Measurements from ENCODE around the gene FTCD. TPM values are rescaled to one million over a fixed set of nuclear protein-coding genes. Genes with fewer than 3 reads are reported as not detected.
A peak's percentile ranks its signal among the peaks of the same experiment; 100 is the strongest.

The FTCD gene
- total RNA-seq, 1 experiment from 2014 or later = 0.40 TPM

- ChIA-PET POLR2A (ENCODE audit: unreplicated experiment) (no interaction called here), CTCF (no interaction called here)
- Histone ChIP-seq H3K4me1 (ENCODE audit: insufficient read depth, low read length) (peaks cover 20% of the 10 kb centered on the region), H3K79me2 (ENCODE audit: low read length) (peaks cover 74% of the 10 kb centered on the region), H3K4me2 (ENCODE audit: low read length) (peak overlapping the region; percentile 83), H3F3A (ENCODE audit: low read length, unreplicated experiment) (no peaks in the 10 kb centered on the region), H3K9me2 (replicated peaks; ENCODE audit: low read length) (no peaks in the 10 kb centered on the region), H3K9ac (ENCODE audit: low read length) (peak overlapping the region; percentile 95), H3K27me3 (ENCODE audit: low read length) (no peaks in the 10 kb centered on the region), H4K20me1 (ENCODE audit: low read length) (peaks cover 36% of the 10 kb centered on the region), H3K36me3 (ENCODE audit: low read depth, low read length) (peaks cover 51% of the 10 kb centered on the region), H2AFZ (ENCODE audit: low read length) (no peak overlapping the region), H3K27ac (ENCODE audit: low read length) (peak overlapping the region; percentile 70), H3K9me3 (ENCODE audit: low read length) (peaks cover 10% of the 10 kb centered on the region; the same call in 1 of the 2 replicates), H3K4me3 (ENCODE audit: low read length) (peak overlapping the region; percentile 86)
- BruUV-seq (replicated peaks) = no TSS peak
- intact Hi-C loops (cut with micrococcal nuclease) = loop anchor here (2.0 kb wide), 1 partner anchor 122 kb away; no protein-coding TSS in a partner anchor
- ATAC-seq = no peak
- no peak for DNase-seq
- no peak for TF ChIP-seq EZH2phosphoT487 (IDR thresholded peaks at IDR 0.05; ENCODE audit: borderline replicate concordance, low read length)
- TF ChIP-seq EZH2 (IDR thresholded peaks at IDR 0.05; ENCODE audit: low read length, unreplicated experiment) = no peak
- TF ChIP-seq, protein P1, sequence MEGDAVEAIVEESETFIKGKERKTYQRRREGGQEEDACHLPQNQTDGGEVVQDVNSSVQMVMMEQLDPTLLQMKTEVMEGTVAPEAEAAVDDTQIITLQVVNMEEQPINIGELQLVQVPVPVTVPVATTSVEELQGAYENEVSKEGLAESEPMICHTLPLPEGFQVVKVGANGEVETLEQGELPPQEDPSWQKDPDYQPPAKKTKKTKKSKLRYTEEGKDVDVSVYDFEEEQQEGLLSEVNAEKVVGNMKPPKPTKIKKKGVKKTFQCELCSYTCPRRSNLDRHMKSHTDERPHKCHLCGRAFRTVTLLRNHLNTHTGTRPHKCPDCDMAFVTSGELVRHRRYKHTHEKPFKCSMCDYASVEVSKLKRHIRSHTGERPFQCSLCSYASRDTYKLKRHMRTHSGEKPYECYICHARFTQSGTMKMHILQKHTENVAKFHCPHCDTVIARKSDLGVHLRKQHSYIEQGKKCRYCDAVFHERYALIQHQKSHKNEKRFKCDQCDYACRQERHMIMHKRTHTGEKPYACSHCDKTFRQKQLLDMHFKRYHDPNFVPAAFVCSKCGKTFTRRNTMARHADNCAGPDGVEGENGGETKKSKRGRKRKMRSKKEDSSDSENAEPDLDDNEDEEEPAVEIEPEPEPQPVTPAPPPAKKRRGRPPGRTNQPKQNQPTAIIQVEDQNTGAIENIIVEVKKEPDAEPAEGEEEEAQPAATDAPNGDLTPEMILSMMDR (conservative IDR thresholded peaks at IDR 0.05; ENCODE audit: low read depth, low read length) = no peak
These were observed 54.5 kb downstream of the FTCD start for GRCh38 chr21:46100906-46101305.

- no peaks in the 10 kb centered on the region for H3F3A ChIP-seq (ENCODE audit: low read length, unreplicated experiment)
- BruUV-seq (replicated peaks) = no TSS peak
- peak overlapping the region; percentile 86 for H3K4me3 ChIP-seq (ENCODE audit: low read length)
- peak overlapping the region; percentile 70 for H3K27ac ChIP-seq (ENCODE audit: low read length)
- H3K27me3 ChIP-seq (ENCODE audit: low read length) = no peaks in the 10 kb centered on the region
- peak; percentile 65 for DNase-seq
- peaks cover 46% of the 10 kb centered on the region for H3K36me3 ChIP-seq (ENCODE audit: low read depth, low read length)
- H3K4me2 ChIP-seq (ENCODE audit: low read length) = peak overlapping the region; percentile 83
- peaks cover 36% of the 10 kb centered on the region for H4K20me1 ChIP-seq (ENCODE audit: low read length)
- peaks cover 20% of the 10 kb centered on the region for H3K4me1 ChIP-seq (ENCODE audit: insufficient read depth, low read length)
- H3K79me2 ChIP-seq (ENCODE audit: low read length) = peaks cover 69% of the 10 kb centered on the region
- H3K9me3 ChIP-seq (ENCODE audit: low read length) = peaks cover 10% of the 10 kb centered on the region; the same call in 1 of the 2 replicates
- ChIA-PET CTCF (interaction anchor here (1.4 kb wide), 1 partner anchor 127 kb away, joined by 10 read pairs; no protein-coding TSS in a partner anchor), POLR2A (ENCODE audit: unreplicated experiment) (no interaction called here)
- ATAC-seq = peak; percentile 11
- peak overlapping the region; percentile 95 for H3K9ac ChIP-seq (ENCODE audit: low read length)
- intact Hi-C loops (cut with micrococcal nuclease) = loop anchor here (2.0 kb wide), 1 partner anchor 122 kb away; no protein-coding TSS in a partner anchor
- no peak for TF ChIP-seq EZH2phosphoT487 (IDR thresholded peaks at IDR 0.05; ENCODE audit: borderline replicate concordance, low read length)
- TF ChIP-seq EZH2 (IDR thresholded peaks at IDR 0.05; ENCODE audit: low read length, unreplicated experiment) = no peak
- TF ChIP-seq, protein P1 (conservative IDR thresholded peaks at IDR 0.05; ENCODE audit: low read depth, low read length) = no peak
- no peaks in the 10 kb centered on the region for H3K9me2 ChIP-seq (replicated peaks; ENCODE audit: low read length)
- H2AFZ ChIP-seq (ENCODE audit: low read length) = no peak overlapping the region
These were observed 55.0 kb downstream of the FTCD start for GRCh38 chr21:46100426-46100825.

DNA sequence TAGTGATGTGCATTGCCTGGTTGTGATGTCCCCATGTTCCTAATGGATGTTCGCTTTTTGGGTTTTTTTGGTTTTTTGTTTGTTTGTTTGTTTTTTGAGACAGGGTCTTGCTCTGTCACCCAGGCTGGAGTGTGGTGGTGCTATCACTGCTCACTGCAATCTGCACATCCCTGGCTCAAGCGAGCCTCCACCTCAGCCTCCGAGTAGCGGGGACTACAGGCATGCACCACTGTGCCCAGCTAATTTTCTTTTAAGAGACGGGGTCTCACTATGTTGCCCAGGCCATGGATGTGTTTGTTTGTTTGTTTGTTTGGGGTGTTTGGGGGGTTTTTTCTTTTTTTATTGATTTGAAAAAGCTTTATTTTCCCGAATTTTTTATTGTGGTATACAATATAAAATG, 55.4 kb downstream of the FTCD start:
- peak overlapping the region; percentile 83 for H3K4me2 ChIP-seq (ENCODE audit: low read length)
- H3K9me2 ChIP-seq (replicated peaks; ENCODE audit: low read length) = no peaks in the 10 kb centered on the region
- POLR2A ChIA-PET (ENCODE audit: unreplicated experiment) = interaction anchor here (1.0 kb wide), 1 partner anchor 125 kb away, joined by 3 read pairs; no protein-coding TSS in a partner anchor
- no peak overlapping the region for H2AFZ ChIP-seq (ENCODE audit: low read length)
- ATAC-seq = no peak
- peak overlapping the region; percentile 70 for H3K27ac ChIP-seq (ENCODE audit: low read length)
- peaks cover 20% of the 10 kb centered on the region for H3K4me1 ChIP-seq (ENCODE audit: insufficient read depth, low read length)
- intact Hi-C loops (cut with micrococcal nuclease) = loop anchor here (2.0 kb wide), 1 partner anchor 121 kb away; no protein-coding TSS in a partner anchor
- TF ChIP-seq, protein P1 (conservative IDR thresholded peaks at IDR 0.05; ENCODE audit: low read depth, low read length) = no peak
- TF ChIP-seq EZH2phosphoT487 (IDR thresholded peaks at IDR 0.05; ENCODE audit: borderline replicate concordance, low read length) (no peak), EZH2 (IDR thresholded peaks at IDR 0.05; ENCODE audit: low read length, unreplicated experiment) (no peak)
- H3K4me3 ChIP-seq (ENCODE audit: low read length) = peak overlapping the region; percentile 86
- peak overlapping the region; percentile 95 for H3K9ac ChIP-seq (ENCODE audit: low read length)
- CTCF ChIA-PET = interaction anchor here (0.6 to 1.4 kb wide), 2 partner anchors 126 to 544 kb away, joined by 6 to 10 read pairs; no protein-coding TSS in a partner anchor
- no TSS peak for BruUV-seq (replicated peaks)
- peaks cover 45% of the 10 kb centered on the region for H3K36me3 ChIP-seq (ENCODE audit: low read depth, low read length)
- no peaks in the 10 kb centered on the region for H3K27me3 ChIP-seq (ENCODE audit: low read length)
- peaks cover 36% of the 10 kb centered on the region for H4K20me1 ChIP-seq (ENCODE audit: low read length)
- peaks cover 10% of the 10 kb centered on the region; the same call in 1 of the 2 replicates for H3K9me3 ChIP-seq (ENCODE audit: low read length)
- no peak for DNase-seq
- H3K79me2 ChIP-seq (ENCODE audit: low read length) = peaks cover 65% of the 10 kb centered on the region
- no peaks in the 10 kb centered on the region for H3F3A ChIP-seq (ENCODE audit: low read length, unreplicated experiment)
